ENCODE results near the gene SUSD3. TPM values are rescaled to one million over a fixed set of nuclear protein-coding genes. Genes with fewer than 3 reads are reported as not detected.

The SUSD3 gene
- total RNA-seq (10 to 100 TPM; 33.9 to 35.6 TPM), total RNA-seq (3.6 to 87.3 (median 31.5) reads per million in 172 experiments)
- 86.8 TPM for polyA plus RNA-seq (2013, experiment 1 of 2)
- 89.8 TPM for polyA plus RNA-seq (2013, experiment 2 of 2)

- no peaks in the 10 kb centered on the region for H3K27me3 ChIP-seq (ENCODE audit: control insufficient read depth in 1 of 2, insufficient read depth in 2 of 2, low read length in 2 of 2)
- H3K27ac ChIP-seq (ENCODE audit: low read depth in 1 of 2, low read length in 2 of 2), result peak within 1 kb of the TSS; percentile 83 to 90
- H3K9me3 ChIP-seq (ENCODE audit: control insufficient read depth in 1 of 2, insufficient read depth in 1 of 2, low read length in 2 of 2), result peaks cover 0 to 3% of the 10 kb centered on the region in 2 experiments
- DNase-seq (peak; percentile 46 to 86 (median 69)), ATAC-seq (ENCODE audit: poor library complexity) (peak; percentile 62)
- no peaks in the 10 kb centered on the region for H3K9me3 Mint-ChIP-seq
- ChIA-PET CTCF (interaction anchor here (0.6 to 2.2 kb wide), 3 partner anchors 30 to 399 kb away, joined by 3 to 8 read pairs (median 5); no protein-coding TSS in a partner anchor), POLR2A (interaction anchor here (0.7 to 4.5 kb wide), 13 partner anchors 8 to 104 kb away, joined by 3 to 55 read pairs (median 8); partner anchors contain the start of genes CARD19 and NINJ1)
- H3K4me3 ChIP-seq (ENCODE audit: low read length), result peak within 1 kb of the TSS; percentile 91
- H3K27ac Mint-ChIP-seq, result peak within 1 kb of the TSS; percentile 100
- peaks cover 73% of the 10 kb centered on the region for H3K4me1 Mint-ChIP-seq (ENCODE audit: low read depth)
- H3K36me3 Mint-ChIP-seq (ENCODE audit: low read depth), result peaks cover 30% of the 10 kb centered on the region
- no peaks in the 10 kb centered on the region for H3K27me3 Mint-ChIP-seq
- intact Hi-C loops (cut with DNase I, micrococcal nuclease), result loop anchor here in 1 of 2 experiments (2.0 kb wide), 1 partner anchor 18 kb away; no protein-coding TSS in a partner anchor
- H3K36me3 ChIP-seq (ENCODE audit: insufficient read depth, low read length), result peaks cover 15% of the 10 kb centered on the region
- H3K4me3 Mint-ChIP-seq, result peak within 1 kb of the TSS; percentile 96
- no peak for TF ChIP-seq CTCF (IDR thresholded peaks at IDR 0.05)
- peaks cover 74% of the 10 kb centered on the region for H3K4me1 ChIP-seq (ENCODE audit: insufficient read depth, low read length)
These were observed at the start of gene SUSD3 for GRCh38 chr9:93058355-93059010. Gene SUSD3, plus strand, starts transcription at chr9:93058701. Its CDS starts 42 bp downstream, at chr9:93058743.

GRCh38 chr9:93009337-93010015 lies 49.0 kb upstream of the SUSD3 start:
- DNase-seq, result peak in 1 of 14 experiments; percentile 19
- Histone ChIP-seq H3K9me3 (ENCODE audit: control insufficient read depth in 1 of 2, insufficient read depth in 1 of 2, low read length in 2 of 2) (no peaks in the 10 kb centered on the region), H3K27me3 (ENCODE audit: control insufficient read depth in 1 of 2, insufficient read depth in 2 of 2, low read length in 2 of 2) (no peaks in the 10 kb centered on the region), H3K27ac (ENCODE audit: low read depth in 1 of 2, low read length in 2 of 2) (peak overlapping the region in 1 of 2 donors; percentile 41), H3K4me1 (ENCODE audit: insufficient read depth, low read length) (peaks cover 25% of the 10 kb centered on the region), H3K36me3 (ENCODE audit: insufficient read depth, low read length) (peaks cover 88% of the 10 kb centered on the region), H3K4me3 (ENCODE audit: low read length) (no peak overlapping the region)
- CTCF ChIA-PET, result no interaction called here
- H3K4me1 Mint-ChIP-seq (ENCODE audit: low read depth), result peaks cover 16% of the 10 kb centered on the region
- no peaks in the 10 kb centered on the region for H3K27me3 Mint-ChIP-seq
- POLR2A ChIA-PET, result interaction anchor here (1.1 to 1.5 kb wide), 3 partner anchors 8 to 87 kb away, joined by 3 read pairs; partner anchors contain the start of gene CARD19
- peaks cover 91% of the 10 kb centered on the region for H3K36me3 Mint-ChIP-seq (ENCODE audit: low read depth)
- H3K27ac Mint-ChIP-seq, result peak overlapping the region; percentile 82
- intact Hi-C loops (cut with DNase I, micrococcal nuclease), result loop anchor here (5.0 to 10.0 kb wide), 2 partner anchors 83 to 295 kb away; no protein-coding TSS in a partner anchor
- no peak overlapping the region for H3K4me3 Mint-ChIP-seq
- no peak for ATAC-seq (ENCODE audit: poor library complexity)
- no peak for TF ChIP-seq CTCF (IDR thresholded peaks at IDR 0.05)
- no peaks in the 10 kb centered on the region for H3K9me3 Mint-ChIP-seq

GRCh38 chr9:93010056-93010455 lies 48.4 kb upstream of the SUSD3 start:
- TF ChIP-seq CTCF (IDR thresholded peaks at IDR 0.05), result no peak
- Histone ChIP-seq H3K27ac (ENCODE audit: low read depth in 1 of 2, low read length in 2 of 2) (peak overlapping the region in 1 of 2 donors; percentile 41), H3K4me1 (ENCODE audit: insufficient read depth, low read length) (peaks cover 22% of the 10 kb centered on the region), H3K36me3 (ENCODE audit: insufficient read depth, low read length) (peaks cover 88% of the 10 kb centered on the region), H3K27me3 (ENCODE audit: control insufficient read depth in 1 of 2, insufficient read depth in 2 of 2, low read length in 2 of 2) (no peaks in the 10 kb centered on the region), H3K9me3 (ENCODE audit: control insufficient read depth in 1 of 2, insufficient read depth in 1 of 2, low read length in 2 of 2) (no peaks in the 10 kb centered on the region), H3K4me3 (ENCODE audit: low read length) (no peak overlapping the region)
- ATAC-seq (ENCODE audit: poor library complexity) (no peak), DNase-seq (peak in 1 of 14 experiments; percentile 21)
- intact Hi-C loops (cut with DNase I, micrococcal nuclease), result no loop called here
- H3K4me3 Mint-ChIP-seq, result no peak overlapping the region
- H3K36me3 Mint-ChIP-seq (ENCODE audit: low read depth), result peaks cover 90% of the 10 kb centered on the region
- H3K27me3 Mint-ChIP-seq, result no peaks in the 10 kb centered on the region
- peak overlapping the region; percentile 82 for H3K27ac Mint-ChIP-seq
- peaks cover 14% of the 10 kb centered on the region for H3K4me1 Mint-ChIP-seq (ENCODE audit: low read depth)
- H3K9me3 Mint-ChIP-seq, result no peaks in the 10 kb centered on the region
- ChIA-PET CTCF (no interaction called here), POLR2A (interaction anchor here (1.1 to 1.5 kb wide), 4 partner anchors 9 to 86 kb away, joined by 3 to 4 read pairs (median 3); partner anchors contain the start of gene CARD19)

Measured in CD4-positive, alpha-beta T cell (primary cell).